Endothelial cell of umbilical vein (primary cell): ENCODE measurements around the gene FUT9.

Source experiments
- CTCF ChIP-seq, 2 donors: IDR thresholded peaks; 1 replicate in 1 of 2; 2 replicates in 1 of 2; pipeline ENCODE4 v1.5.1; 2011; ENCODE audit warnings: low read length in 2 of 2, mild to moderate bottlenecking in 2 of 2, moderate library complexity in 2 of 2, control low read depth in 1 of 2, inconsistent platforms in 1 of 2, low read depth in 1 of 2; ENCODE audit not compliant: insufficient read depth in 1 of 2; ENCODE audit errors: extremely low read depth in 1 of 2
- EZH2 ChIP-seq: IDR thresholded peaks from 2 replicates; pipeline ENCODE4 v1.6.1; 2012; ENCODE audit warnings: borderline replicate concordance, low read depth, mild to moderate bottlenecking, moderate library complexity, low read length, inconsistent platforms; ENCODE audit not compliant: severe bottlenecking
- MYC ChIP-seq: IDR thresholded peaks from one replicate; pipeline ENCODE4 v1.6.1; 2011; ENCODE audit warnings: mild to moderate bottlenecking, low read depth, low read length

DNA sequence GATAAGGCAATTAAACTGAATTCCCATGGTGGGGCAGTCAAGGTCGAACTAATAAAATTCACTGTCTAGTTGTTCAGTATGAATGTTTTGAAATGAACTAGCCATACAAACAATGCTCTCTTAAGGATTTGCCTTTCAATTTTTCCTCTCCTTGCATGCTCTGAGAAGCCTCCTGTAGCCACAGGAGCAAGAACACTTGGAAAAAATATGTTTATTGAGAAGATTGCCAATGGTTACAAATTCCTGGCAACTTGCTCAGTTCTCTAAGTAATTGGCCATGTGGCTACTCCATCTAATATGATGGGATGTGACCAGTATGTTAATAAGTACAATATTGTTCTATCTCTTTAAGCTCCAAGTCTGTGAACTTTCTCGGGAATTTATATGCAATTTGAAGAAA is 49.4 kb downstream of the FUT9 start:
- TF ChIP-seq CTCF (IDR thresholded peaks at IDR 0.05; ENCODE audit: extremely low read depth in 1 of 2, insufficient read depth in 1 of 2, low read depth in 1 of 2, low read length in 2 of 2) (no peak), EZH2 (no peak), MYC (no peak)
